IPS DF 6.9 (cell line): ENCODE measurements around the gene CRISPLD2.
"Not testable (repeated sequence)": the region's sequence is repeated elsewhere in the genome, so short reads cannot be mapped to it uniquely, and the experiment has no call there.

ENCODE experiments used
- DNase-seq: peaks from one replicate; pipeline ENCODE4 v3.0.0-alpha.2; 2013; ENCODE audit warnings: low read depth, low spot score
- H3K27ac ChIP-seq: one replicate; pipeline ENCODE4 v1.5.1; 2013; ENCODE audit warnings: low read length, control low read depth
- H3K27me3 ChIP-seq: 2 replicates; pipeline ENCODE4 v1.6.1; 2013; ENCODE audit warnings: mild to moderate bottlenecking, low read length; ENCODE audit not compliant: control insufficient read depth, insufficient read depth
- H3K36me3 ChIP-seq: 2 replicates; pipeline ENCODE4 v1.6.1; 2013; ENCODE audit warnings: low read length; ENCODE audit not compliant: control insufficient read depth, insufficient read depth
- H3K4me1 ChIP-seq: 2 replicates; pipeline ENCODE4 v1.6.1; 2013; ENCODE audit warnings: low read length; ENCODE audit not compliant: control insufficient read depth, insufficient read depth
- H3K4me3 ChIP-seq: 2 replicates; pipeline ENCODE4 v1.5.1; 2013; ENCODE audit warnings: mild to moderate bottlenecking, low read length
- H3K9me3 ChIP-seq: 2 replicates; pipeline ENCODE4 v1.6.1; 2013; ENCODE audit warnings: low read length, inconsistent platforms; ENCODE audit not compliant: control insufficient read depth, insufficient read depth
- WGBS: extraction: QIAGEN DNeasy Blood & Tissue Kit; methylation state at CpG from one replicate; pipeline ENCODE4 v1.1.7; 2013; ENCODE audit warnings: mixed read lengths, missing lambda C conversion rate; ENCODE audit not compliant: insufficient read length, insufficient coverage; 5-methylcytosine and 5-hydroxymethylcytosine counted together

CRISPLD2 gene

GRCh38 chr16:84829168-84829965 is 9.6 kb downstream of the CRISPLD2 start:
- no peaks in the 10 kb centered on the region for H3K9me3 ChIP-seq
- no peak overlapping the region for H3K4me3 ChIP-seq
- H3K36me3 ChIP-seq: no peaks in the 10 kb centered on the region
- no peak for DNase-seq
- no peak overlapping the region for H3K27ac ChIP-seq
- no peaks in the 10 kb centered on the region for H3K27me3 ChIP-seq
- no CpG with 5 or more reads among the region's 15 CpGs for WGBS
- H3K4me1 ChIP-seq: no peaks in the 10 kb centered on the region

GRCh38 chr16:84830765-84831384 is 11.1 kb downstream of the CRISPLD2 start:
- Histone ChIP-seq H3K4me1 (no peaks in the 10 kb centered on the region), H3K9me3 (no peaks in the 10 kb centered on the region), H3K36me3 (no peaks in the 10 kb centered on the region), H3K27me3 (no peaks in the 10 kb centered on the region), H3K27ac (no peak overlapping the region), H3K4me3 (no peak overlapping the region)
- DNase-seq: no peak
- no CpG with 5 or more reads among the region's 13 CpGs for WGBS

GRCh38 chr16:84831728-84832127 is 11.9 kb downstream of the CRISPLD2 start:
- H3K27ac ChIP-seq, H3K9me3 ChIP-seq, H3K27me3 ChIP-seq, H3K36me3 ChIP-seq, H3K4me3 ChIP-seq, H3K4me1 ChIP-seq, DNase-seq: not testable (repeated sequence)
- WGBS: no CpG with 5 or more reads among the region's 10 CpGs

GRCh38 chr16:84832488-84833143 is 12.8 kb downstream of the CRISPLD2 start:
- DNase-seq: no peak

GRCh38 chr16:84833144-84833500 is 13.3 kb downstream of the CRISPLD2 start:
- Histone ChIP-seq H3K27ac (no peak overlapping the region), H3K9me3 (no peaks in the 10 kb centered on the region), H3K36me3 (no peaks in the 10 kb centered on the region), H3K27me3 (no peaks in the 10 kb centered on the region), H3K4me3 (no peak overlapping the region), H3K4me1 (0 out of 2 replicates have a peak, but pooled peaks cover 1% of the 10 kb centered on the region)
- no peak for DNase-seq
- WGBS: no CpG with 5 or more reads among the region's 11 CpGs

More at GRCh38 chr16:84832488-84833143, 12.8 kb downstream of the CRISPLD2 start:
- Histone ChIP-seq H3K4me3 (no peak overlapping the region), H3K36me3 (no peaks in the 10 kb centered on the region), H3K4me1 (0 out of 2 replicates have a peak, but pooled peaks cover 1% of the 10 kb centered on the region), H3K9me3 (no peaks in the 10 kb centered on the region), H3K27me3 (no peaks in the 10 kb centered on the region), H3K27ac (no peak overlapping the region)
- WGBS: no CpG with 5 or more reads among the region's 20 CpGs

GRCh38 chr16:84833542-84834402 is 14.0 kb downstream of the CRISPLD2 start:
- Histone ChIP-seq H3K9me3 (no peaks in the 10 kb centered on the region), H3K4me1 (0 out of 2 replicates have a peak, but pooled peaks cover 1% of the 10 kb centered on the region), H3K27me3 (no peaks in the 10 kb centered on the region), H3K27ac (no peak overlapping the region), H3K36me3 (no peaks in the 10 kb centered on the region), H3K4me3 (no peak overlapping the region)
- WGBS: no CpG with 5 or more reads among the region's 34 CpGs
- no peak for DNase-seq

GRCh38 chr16:84834403-84834772 is 14.6 kb downstream of the CRISPLD2 start:
- no CpG with 5 or more reads among the region's 6 CpGs for WGBS
- DNase-seq: no peak
- Histone ChIP-seq H3K27me3 (no peaks in the 10 kb centered on the region), H3K4me3 (no peak overlapping the region), H3K27ac (no peak overlapping the region), H3K9me3 (no peaks in the 10 kb centered on the region), H3K4me1 (0 out of 2 replicates have a peak, but pooled peaks cover 1% of the 10 kb centered on the region), H3K36me3 (no peaks in the 10 kb centered on the region)

- no peaks in the 10 kb centered on the region for H3K9me3 ChIP-seq
- no CpG with 5 or more reads among the region's 16 CpGs for WGBS
- peaks cover 1% of the 10 kb centered on the region; the same call in 1 of the 2 replicates for H3K4me1 ChIP-seq
- H3K27me3 ChIP-seq: no peaks in the 10 kb centered on the region
- DNase-seq: no peak
- H3K4me3 ChIP-seq: no peak overlapping the region
- H3K27ac ChIP-seq: no peak overlapping the region
- H3K36me3 ChIP-seq: no peaks in the 10 kb centered on the region
Observed at GRCh38 chr16:84836234-84836647, 16.5 kb downstream of the CRISPLD2 start.

GRCh38 chr16:84836967-84837366 is 17.2 kb downstream of the CRISPLD2 start:
- no peak overlapping the region for H3K27ac ChIP-seq
- H3K4me1 ChIP-seq: peaks cover 1% of the 10 kb centered on the region; the same call in 1 of the 2 replicates
- no peaks in the 10 kb centered on the region for H3K9me3 ChIP-seq
- no peaks in the 10 kb centered on the region for H3K27me3 ChIP-seq
- no peak for DNase-seq
- no peaks in the 10 kb centered on the region for H3K36me3 ChIP-seq
- no CpG with 5 or more reads among the region's 12 CpGs for WGBS
- no peak overlapping the region for H3K4me3 ChIP-seq
